Measurements from ENCODE around the gene ACIN1.

ACIN1 gene

GRCh38 chr14:23071244-23071920, 23.6 kb downstream of the ACIN1 start:
- peak; percentile 2 for TF ChIP-seq CTCF (conservative IDR thresholded peaks at IDR 0.05; ENCODE audit: low read depth, low read length)
- peak overlapping the region; percentile 90 for H3K4me3 ChIP-seq (ENCODE audit: low read depth, low read length)
- DNase-seq (ENCODE audit: low read depth): peak; percentile 98

- no peak for DNase-seq (ENCODE audit: low read depth)
- H3K4me3 ChIP-seq (ENCODE audit: low read depth, low read length): peak overlapping the region; percentile 90
These were observed 24.4 kb downstream of the ACIN1 start for GRCh38 chr14:23070262-23071129.

GRCh38 chr14:23069413-23069806, 25.5 kb downstream of the ACIN1 start:
- no peak for TF ChIP-seq CTCF (conservative IDR thresholded peaks at IDR 0.05; ENCODE audit: low read depth, low read length)
- DNase-seq (ENCODE audit: low read depth): no peak
- no peak overlapping the region for H3K4me3 ChIP-seq (ENCODE audit: low read depth, low read length)

More at GRCh38 chr14:23070262-23071129, 24.4 kb downstream of the ACIN1 start:
- TF ChIP-seq CTCF (conservative IDR thresholded peaks at IDR 0.05; ENCODE audit: low read depth, low read length): no peak

- peak; percentile 98 for TF ChIP-seq CTCF (conservative IDR thresholded peaks at IDR 0.05; ENCODE audit: low read depth, low read length)
- DNase-seq (ENCODE audit: low read depth): peak; percentile 96
- H3K4me3 ChIP-seq (ENCODE audit: low read depth, low read length): peak overlapping the region; percentile 37
These were observed 26.0 kb downstream of the ACIN1 start for GRCh38 chr14:23068789-23069412.

GRCh38 chr14:23067847-23068788, 26.8 kb downstream of the ACIN1 start:
- peak overlapping the region; percentile 37 for H3K4me3 ChIP-seq (ENCODE audit: low read depth, low read length)
- DNase-seq (ENCODE audit: low read depth): no peak
- no peak for TF ChIP-seq CTCF (conservative IDR thresholded peaks at IDR 0.05; ENCODE audit: low read depth, low read length)

Data from choroid plexus epithelial cell (primary cell).